HG03025 (cell line): Measurements from ENCODE around the gene SERTAD1.

Experiments used
- ATAC-seq: cut with Tn5 transposase; IDR thresholded peaks from one replicate; pipeline ENCODE4 v1.9.1; 2021; ENCODE audit warnings: mild to moderate bottlenecking, moderate library complexity; ENCODE audit not compliant: unreplicated experiment, low FRiP score

SERTAD1 gene

DNA sequence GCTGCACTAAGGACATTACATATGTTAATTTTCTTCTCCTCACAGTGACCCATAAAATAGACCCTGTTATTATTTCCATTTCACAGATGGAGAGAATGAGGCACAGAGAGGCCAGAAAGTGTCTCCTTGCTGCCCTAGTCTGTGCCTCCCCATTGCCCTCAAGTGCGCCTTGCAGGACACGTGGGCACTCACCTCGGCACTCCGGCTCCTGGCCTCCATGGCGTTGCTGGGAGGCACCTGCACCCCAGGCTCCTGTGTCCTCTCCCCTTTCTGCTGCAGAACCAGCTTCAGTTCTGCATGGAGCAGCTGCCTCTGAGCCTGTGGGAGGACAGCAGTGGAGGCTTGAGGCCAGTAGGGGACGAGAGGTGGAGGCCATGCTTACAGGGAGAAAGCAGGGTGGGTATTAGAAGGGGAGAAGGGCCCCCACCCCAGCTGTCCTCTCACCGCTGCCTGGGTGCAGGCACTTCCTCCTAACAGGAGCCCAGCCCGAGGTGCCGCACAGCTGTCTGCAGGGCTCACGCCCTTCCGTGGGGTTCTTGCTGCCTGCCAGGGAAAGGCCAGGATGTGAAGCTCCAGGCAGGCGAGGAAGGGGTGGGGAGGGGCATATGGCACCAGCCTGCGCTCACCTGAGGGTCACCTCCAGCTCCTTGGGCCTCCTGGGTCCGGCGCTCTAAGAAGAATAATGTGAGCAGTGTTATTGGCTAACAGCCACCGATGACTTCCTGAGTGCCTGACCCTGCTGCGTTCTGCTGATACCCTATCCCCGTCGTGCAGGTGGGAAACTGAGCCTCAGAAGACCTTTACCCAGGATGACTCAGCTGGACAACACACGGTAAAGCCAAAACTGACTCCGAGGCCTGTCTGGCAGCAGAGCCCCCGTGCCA lies 17.8 kb downstream of the SERTAD1 start:
- no peak for ATAC-seq

DNA sequence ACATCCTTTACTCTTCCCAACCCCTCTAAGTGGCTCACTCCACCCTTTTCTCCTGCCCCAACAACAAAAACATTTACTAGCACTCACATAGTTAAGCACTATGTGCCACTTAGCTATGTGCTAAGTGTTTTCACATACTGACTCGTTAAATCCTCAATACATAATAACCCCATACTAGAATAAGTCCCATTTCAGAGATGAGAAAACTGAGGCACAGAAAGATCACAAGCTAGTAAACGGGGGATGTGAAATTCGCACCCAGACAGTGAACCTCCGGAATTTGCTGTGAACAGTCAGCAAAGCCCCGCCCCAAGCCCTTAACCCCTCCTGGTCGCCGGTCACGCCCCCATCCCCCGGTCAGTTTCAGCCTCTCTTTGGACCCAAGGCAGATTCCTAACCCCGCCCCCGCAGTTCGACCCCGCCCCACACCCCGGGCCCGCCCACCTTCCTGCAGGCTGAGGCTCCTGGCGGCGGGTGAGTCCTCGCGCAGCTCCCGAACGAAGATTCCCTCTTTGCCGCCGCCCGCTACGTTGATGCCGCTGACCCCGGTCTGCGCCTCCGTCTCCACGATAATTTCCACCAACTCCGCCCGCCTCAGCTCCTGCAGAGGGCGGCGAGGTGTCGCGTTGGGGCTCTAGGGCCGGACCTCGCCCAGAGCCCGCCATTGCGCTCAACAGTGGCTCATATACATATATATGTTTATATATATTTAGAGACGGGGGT lies 22.4 kb downstream of the SERTAD1 start:
- ATAC-seq, result no peak

DNA sequence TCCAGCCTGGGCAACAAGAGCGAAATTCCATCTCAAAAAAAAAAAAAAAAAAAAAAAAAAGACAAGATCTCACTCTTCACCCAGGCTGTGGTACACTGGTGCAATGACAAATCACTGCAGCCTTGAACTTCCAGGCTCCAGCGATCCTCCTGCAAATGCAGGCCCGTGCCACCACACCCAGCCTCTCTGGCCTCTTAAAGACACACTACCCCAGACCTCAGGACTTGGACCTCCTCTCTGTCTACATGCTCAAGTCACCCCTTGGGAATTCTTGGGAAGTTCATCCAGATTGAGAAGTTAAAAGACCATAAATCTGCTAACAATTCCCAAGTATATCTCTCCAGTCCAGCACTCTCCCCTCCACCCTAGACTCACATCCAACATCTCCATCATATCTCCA lies 25.2 kb downstream of the SERTAD1 start:
- no peak for ATAC-seq

DNA sequence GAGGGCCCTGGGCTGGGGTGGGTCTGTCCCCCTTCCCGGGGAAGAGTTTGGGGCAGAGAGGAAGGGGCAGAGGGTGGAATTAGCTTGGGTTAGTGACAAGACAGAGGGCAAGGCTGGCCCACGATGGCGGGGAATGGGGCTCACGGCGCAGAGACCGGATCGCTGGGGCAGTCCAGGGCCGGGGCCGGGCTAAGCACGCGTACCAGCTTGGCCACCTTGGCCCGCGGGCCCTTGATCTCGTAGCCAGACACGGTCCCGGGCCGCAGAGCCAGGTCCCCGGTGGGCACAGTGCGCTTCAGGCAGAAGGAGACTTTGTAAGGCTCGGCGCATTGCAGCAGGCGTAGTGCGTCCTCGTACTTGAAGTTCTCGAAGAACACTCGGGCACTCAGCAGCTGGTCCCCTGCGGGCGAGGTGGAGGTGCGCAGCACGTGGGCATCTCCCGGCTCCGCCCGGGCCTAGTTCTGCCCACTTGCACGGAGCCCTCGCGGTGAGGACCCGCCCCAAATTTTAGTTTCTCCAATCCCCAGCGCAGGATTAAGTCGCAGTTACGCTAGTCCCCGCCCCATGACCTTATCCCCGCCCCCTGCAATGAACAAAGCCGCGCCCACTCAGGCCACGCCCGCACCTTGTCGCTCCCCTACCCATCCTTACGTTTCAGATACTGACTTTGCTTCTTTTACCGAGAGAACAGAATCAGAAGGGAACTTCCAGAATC lies 27.2 kb downstream of the SERTAD1 start:
- ATAC-seq, result no peak

DNA sequence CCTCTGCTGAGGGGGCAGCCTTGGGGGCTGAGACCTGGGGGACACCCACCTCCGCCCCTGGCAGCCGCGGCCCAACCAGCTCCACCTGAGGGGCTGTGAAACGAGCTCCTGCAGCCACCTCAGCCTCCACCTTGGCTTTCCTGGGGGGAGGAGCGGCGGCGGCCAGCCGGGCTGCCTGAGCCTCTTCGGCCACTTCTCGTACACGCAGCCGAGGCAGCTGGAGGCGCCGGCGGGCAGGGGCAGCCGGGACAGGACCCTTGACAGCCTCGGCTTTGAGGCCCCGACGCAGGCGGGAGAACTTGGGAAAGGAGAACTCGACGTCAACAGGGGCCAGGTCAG lies 28.3 kb downstream of the SERTAD1 start:
- ATAC-seq, result no peak

DNA sequence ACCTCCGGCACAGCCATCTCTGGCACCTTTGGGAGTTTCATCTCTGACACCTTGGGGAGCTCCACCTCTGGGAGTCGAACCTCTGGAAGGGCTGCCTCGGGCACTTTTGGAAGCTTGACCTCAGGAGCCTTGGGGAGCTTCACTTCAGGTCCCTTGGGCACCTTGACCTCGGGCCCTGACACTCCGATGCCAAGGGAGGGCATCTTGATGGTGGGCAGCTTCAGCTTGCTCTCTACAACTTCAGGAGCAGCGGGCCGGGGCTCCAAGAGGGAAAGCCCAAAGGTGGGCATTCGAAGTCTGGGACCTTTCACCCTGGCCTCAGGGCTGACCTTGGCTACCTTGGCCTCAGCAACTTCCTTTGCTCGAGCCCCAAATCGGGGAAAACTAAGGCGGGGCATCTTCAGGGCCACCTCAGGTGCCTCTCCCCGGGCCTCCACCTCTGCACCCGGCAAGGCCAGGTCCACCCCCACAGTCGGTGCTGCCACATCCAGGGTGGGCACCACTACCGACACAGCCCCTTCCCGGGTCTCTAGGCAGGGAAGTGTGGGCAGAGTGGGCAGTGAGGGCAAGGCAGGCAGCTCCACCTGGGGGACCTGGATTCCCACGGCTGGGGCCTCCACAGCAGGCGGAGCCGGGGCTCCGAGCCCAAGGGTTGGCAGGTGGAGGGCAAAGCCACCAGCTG lies 28.8 kb downstream of the SERTAD1 start:
- ATAC-seq, result no peak

DNA sequence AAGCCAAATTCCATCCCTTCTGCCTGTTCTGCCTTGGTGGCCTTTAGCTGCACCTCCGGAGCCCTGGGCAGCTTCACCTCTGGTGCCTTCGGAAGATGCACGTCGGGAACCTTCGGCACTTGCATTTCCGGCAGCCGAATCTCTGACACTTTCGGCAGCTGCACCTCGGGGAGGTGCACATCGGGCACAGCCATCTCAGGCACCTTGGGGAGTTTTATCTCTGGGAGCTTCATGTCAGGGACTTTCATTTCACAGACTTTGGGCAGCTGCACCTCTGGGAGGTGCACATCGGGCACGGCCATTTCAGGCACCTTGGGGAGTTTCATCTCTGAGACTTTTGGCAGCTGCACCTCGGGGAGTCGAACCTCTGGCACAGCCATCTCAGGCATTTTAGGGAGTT lies 29.8 kb downstream of the SERTAD1 start:
- ATAC-seq, result no peak

DNA sequence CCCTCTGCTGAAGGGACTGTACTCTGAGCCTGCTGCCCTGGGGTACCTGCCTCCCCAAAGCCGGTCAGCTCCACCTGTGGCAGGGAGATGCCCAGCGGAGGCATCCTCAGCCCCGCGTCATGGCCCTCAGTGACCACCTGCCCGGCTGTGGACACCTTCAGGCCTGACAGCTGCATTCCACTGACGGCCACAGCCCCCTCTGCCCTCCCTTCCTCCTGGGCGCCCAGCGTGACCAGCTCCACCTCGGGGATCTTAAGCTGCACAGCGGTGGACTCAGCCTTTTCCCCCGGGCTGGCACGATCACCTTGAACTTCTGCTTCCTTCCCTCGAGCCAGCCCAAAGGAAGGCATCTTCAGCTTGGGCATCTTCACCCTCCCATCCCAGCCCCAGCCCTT lies 31.0 kb downstream of the SERTAD1 start:
- no peak for ATAC-seq

DNA sequence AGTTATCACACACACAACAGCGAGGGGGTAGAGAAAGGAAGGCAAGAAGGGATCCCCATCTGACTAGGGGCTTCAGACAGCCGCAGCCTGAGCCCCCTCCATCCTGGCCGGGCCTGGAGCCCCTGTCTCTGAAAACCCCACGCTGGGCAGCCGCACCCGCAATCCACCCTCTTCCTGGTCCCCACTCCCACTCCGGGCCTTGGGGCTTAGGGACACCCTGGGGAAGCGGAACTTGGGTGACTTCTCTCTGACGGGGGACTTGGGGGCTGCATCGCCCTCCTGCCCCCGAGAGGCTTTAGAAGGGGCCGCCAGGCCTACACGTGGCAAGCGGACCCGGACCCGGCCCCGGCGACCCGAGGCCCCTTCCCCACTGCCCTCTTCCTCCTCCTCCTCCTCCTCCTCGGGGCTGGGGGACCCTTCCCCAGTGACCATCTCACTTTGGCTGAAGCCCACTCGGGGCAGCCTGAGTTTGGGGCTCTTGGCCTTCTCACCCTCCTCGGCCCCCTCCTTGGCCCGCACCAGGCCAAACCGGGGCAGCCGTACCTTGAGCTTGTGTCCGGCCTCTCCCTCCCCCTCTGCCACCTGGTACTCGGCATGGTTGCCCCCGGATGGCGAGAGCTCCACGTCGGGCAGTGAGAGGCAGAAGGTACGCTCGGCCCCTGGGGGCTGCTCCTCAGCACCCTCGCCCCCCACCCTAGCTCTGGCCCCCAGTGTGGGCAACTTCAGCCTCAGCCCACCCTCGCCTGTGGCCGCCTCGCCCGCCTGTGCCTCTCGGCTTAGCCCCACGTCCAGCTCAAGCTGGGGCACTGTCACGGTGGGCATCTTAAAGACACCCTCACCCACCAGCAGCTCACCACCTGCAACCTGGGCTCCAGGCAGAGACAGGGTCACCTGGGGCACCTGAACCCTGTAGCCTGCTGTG lies 31.6 kb downstream of the SERTAD1 start:
- ATAC-seq, result no peak

DNA sequence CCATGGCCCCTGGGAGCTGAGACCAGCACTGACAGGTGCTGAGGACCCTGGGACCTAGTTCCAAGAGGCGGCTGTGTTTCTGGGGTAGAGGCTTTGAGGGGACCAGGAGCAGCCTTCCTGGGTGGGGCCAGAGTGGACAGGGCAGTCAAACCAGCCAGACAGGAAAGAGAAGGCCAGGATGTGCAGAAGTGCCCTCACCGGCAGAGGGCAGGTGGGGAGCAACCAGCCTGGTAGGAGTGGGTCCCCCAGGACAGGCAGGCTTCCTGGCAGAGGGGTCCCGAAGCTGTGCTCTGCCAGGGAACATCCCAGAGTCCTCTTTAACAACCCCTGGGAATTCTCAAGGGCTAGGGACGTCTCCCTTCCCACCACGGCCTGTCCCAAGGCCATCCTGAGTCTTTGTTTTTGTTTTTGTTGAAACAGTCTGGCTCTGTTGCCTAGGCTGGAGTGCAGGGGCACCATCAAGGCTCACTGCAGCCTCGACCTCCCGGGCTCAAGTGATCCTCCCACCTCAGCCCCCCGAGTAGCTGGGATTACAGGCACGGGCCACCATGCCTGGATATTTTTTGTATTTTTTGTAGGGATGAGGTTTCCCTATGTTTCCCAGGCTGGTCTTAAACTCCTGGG lies 32.8 kb downstream of the SERTAD1 start:
- no peak for ATAC-seq

DNA sequence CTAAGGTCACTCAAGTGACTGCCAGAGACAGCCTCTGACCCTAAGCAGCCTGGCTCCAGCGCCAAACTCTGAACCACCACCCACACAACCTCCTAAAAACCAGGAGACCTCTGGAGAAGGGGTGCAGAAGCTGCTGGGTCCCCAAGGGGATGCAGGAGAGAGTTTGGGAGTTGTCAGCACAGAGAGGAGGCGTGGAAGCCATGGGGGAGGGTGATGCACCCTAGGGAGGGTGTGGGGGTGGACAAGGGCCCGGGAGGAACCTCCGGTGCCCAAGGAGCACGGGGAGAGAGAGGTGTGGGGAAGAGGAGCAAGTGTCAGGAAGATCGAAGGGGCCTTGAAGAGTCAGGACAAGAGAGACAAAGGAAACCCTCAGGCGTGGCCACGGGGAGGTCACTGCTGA lies 33.7 kb downstream of the SERTAD1 start:
- no peak for ATAC-seq

DNA sequence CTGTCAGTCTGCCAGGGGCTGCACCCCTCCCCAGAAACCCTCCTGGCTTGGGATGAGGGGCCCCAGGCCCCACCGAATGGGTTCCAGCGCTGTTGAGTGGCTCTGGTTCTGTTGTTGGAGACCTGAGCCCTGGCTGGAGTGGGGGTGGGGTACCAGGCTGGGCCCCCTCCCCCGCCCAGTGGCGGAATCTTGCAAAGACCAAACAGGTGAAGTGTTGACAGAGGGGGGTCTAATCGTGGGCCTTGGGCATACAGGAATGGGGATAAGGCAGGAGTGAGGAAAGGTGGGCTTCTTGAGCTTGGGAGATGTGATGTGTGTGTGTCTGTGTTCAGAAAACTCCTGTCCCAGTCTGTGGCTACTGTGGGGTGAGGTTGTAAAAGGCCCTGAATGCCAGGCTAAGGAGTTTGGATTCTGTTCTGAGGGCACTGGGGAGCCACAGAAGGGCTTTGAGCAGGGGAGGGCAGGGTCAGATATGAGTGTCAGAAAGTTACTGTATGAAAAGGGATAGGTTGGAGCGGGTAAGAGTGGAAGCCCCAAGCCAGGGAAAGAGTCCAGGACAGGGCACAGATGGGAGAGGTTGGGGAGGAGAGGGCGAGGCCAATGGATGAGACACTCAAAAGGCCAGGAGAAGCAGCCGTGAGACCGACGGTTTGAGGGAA lies 35.6 kb downstream of the SERTAD1 start, which contains the start of gene HIPK4:
Gene HIPK4 (minus strand): TSS at position 98 of the 659 bp plus-strand sequence. CDS start 279 bp downstream, outside the sequence.
- no peak for ATAC-seq

DNA sequence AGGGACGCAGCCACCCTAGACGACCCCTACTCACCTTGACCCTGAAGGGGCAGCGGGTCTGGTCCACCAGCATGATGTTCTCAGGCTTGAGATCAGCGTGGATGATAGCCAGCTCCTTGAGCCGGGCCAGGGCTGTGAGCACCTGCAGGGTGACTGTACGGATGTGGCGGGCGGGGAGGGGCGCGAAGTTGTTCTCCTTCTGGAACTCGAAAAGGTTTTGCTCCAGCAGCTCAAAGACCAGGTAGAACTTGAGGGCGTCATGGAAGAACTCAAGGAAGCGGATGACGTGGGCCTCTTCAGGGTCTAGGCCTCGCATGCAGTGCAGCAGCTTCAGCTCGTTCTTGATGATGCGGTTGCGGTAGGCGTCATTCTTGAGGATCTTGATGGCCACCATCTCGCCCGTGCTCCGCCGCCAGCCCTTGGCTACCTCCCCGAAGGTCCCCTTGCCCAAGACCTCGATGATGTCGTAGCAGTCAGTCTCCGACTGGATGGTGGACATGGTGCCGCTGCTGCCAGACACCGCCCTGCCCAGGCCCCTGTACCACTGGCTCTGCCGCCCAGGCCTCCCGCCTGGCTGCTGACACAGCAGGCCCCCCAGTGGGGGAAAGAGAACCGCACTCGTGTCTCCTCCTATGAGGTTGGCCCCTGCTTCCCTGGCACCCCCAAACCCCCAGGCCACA lies 36.2 kb downstream of the SERTAD1 start:
- no peak for ATAC-seq

DNA sequence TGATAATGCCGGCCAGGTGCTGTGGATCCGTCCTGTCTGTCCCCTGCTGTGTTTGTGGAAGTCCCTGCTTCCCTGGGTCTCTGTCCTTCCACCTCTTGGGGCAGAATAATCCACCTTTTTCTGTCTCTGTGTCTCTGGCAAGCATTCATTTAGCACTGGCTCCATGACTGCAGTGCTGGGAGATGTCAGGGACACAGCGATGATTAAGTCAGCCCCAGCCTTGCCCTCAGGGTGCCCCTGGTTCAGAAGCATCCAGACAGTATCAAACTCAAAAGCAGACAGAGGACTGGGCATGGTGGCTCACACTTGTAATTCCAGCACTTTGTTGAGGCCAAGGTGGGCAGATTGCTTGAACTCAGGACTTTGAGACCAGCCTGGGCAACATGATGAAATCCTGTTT lies 37.3 kb downstream of the SERTAD1 start:
- no peak for ATAC-seq

DNA sequence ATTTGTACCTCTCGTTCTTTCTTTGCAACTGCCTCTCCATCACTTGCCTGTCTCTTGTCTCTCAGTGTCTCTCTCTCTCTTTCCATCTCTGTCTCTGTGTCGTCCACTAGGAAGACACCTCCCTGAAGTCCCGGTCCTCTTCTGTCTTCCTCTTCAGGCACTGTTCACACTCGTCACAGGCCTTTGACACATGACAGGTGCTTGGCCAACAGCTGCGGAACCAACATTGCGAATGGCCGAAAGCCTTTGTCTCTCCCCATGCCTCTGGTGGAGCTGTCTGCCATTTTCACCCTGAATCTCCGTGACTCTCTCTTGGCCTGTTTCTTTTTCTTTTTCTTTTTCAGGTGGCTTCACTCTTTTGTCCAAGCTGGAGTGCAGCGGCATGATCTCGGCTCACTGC lies 38.6 kb downstream of the SERTAD1 start:
- ATAC-seq, result no peak

DNA sequence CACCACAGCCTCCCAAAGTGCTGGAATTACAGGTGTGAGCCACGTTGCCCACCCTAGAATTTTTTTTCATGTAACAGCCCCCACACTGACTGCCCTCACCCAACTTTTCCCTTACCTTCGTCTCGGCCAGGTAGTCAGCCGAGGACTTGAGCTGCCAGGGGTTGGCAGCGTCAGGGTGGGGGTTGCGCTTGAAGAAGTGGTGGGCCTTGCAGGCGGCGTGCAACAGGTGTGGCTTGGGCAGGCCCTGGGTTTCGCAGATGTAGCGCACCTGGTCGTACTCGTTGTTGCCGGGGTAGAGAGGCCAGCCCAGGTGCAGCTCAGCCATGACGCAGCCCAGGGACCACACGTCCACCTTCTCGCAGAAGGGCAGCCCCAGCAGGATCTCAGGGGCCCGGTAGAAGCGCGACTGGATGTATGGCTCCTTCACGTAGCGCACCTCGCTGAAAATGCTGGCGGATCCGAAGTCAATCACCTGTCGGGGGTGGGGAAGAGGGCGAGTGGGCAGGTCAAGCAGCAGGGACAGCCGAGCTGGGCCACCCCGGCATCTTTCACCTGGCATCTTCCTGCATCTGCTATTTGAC lies 42.0 kb downstream of the SERTAD1 start:
- ATAC-seq, result no peak

DNA sequence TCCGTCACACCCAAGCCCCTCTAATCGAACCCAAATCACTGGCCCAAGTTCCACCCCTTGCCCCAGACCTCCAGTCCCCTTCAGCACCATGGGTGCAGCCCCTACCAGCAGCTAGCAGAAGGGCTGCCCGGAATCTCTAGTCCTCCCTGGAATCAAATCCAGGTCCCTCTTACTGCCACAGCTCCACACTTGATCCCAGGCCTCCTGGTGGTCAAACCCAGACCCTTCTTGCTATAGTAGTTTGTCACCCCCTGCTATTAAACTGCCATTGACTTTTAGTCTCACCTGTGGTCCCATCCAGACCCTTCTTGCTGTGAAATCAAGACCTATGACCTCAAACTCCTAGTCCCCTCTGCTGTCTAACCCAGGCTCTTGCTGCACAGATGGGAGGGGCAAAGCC lies 44.5 kb downstream of the SERTAD1 start:
- no peak for ATAC-seq
